Prostate gland (tissue), 2 donors: ENCODE data around the gene GNAT3.

Experiments
- POLR2AphosphoS5 ChIP-seq: sonication (generic); formaldehyde crosslinking; IDR thresholded peaks from one replicate; pipeline ENCODE4 v1.6.1; 2017; ENCODE audit warnings: antibody characterized with exemption
- TF ChIP-seq, protein P1 (sequence below), 4 experiments: fragments of 200-600 bp in 2 of 4; fragments of 450-650 bp in 2 of 4; sonication (generic) in 2 of 4; IDR thresholded peaks; 1 replicate in 3 of 4; 2 replicates in 1 of 4; pipeline ENCODE4 v1.5.1; 2016 to 2019; ENCODE audit warnings: antibody characterized with exemption in 4 of 4, mild to moderate bottlenecking in 2 of 4, moderate library complexity in 2 of 4

DNA sequence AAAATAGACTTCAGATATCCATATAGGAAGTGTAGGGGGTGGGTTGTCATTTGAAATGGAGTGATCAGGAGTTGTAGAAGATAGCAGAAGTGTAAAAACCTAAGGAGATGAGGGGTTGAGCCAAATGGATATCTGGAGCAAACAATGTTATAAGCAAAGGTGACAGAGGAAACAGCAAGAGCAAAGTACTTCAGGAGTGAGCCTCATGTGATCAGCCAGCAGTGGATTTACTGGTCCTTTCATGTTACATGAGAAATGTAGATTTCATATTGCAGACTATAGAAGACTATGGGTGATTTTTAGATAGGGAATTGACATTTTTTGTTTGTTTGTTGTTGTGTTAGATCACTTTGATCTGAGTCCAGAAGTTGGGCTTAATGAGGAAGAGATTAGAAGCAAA is 47.7 kb downstream of the GNAT3 start:
- TF ChIP-seq, protein P1, sequence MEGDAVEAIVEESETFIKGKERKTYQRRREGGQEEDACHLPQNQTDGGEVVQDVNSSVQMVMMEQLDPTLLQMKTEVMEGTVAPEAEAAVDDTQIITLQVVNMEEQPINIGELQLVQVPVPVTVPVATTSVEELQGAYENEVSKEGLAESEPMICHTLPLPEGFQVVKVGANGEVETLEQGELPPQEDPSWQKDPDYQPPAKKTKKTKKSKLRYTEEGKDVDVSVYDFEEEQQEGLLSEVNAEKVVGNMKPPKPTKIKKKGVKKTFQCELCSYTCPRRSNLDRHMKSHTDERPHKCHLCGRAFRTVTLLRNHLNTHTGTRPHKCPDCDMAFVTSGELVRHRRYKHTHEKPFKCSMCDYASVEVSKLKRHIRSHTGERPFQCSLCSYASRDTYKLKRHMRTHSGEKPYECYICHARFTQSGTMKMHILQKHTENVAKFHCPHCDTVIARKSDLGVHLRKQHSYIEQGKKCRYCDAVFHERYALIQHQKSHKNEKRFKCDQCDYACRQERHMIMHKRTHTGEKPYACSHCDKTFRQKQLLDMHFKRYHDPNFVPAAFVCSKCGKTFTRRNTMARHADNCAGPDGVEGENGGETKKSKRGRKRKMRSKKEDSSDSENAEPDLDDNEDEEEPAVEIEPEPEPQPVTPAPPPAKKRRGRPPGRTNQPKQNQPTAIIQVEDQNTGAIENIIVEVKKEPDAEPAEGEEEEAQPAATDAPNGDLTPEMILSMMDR (IDR thresholded peaks at IDR 0.05): no peak
- TF ChIP-seq POLR2AphosphoS5: no peak
